HG03378 (cell line): ENCODE results near the gene UFSP2.
A peak's percentile ranks its signal among the peaks of the same experiment; 100 is the strongest.

Source experiments
- ATAC-seq: cut with Tn5 transposase; IDR thresholded peaks from one replicate; pipeline ENCODE4 v1.9.1; 2021; ENCODE audit warnings: mild to moderate bottlenecking, moderate library complexity; ENCODE audit not compliant: unreplicated experiment

Gene UFSP2

DNA sequence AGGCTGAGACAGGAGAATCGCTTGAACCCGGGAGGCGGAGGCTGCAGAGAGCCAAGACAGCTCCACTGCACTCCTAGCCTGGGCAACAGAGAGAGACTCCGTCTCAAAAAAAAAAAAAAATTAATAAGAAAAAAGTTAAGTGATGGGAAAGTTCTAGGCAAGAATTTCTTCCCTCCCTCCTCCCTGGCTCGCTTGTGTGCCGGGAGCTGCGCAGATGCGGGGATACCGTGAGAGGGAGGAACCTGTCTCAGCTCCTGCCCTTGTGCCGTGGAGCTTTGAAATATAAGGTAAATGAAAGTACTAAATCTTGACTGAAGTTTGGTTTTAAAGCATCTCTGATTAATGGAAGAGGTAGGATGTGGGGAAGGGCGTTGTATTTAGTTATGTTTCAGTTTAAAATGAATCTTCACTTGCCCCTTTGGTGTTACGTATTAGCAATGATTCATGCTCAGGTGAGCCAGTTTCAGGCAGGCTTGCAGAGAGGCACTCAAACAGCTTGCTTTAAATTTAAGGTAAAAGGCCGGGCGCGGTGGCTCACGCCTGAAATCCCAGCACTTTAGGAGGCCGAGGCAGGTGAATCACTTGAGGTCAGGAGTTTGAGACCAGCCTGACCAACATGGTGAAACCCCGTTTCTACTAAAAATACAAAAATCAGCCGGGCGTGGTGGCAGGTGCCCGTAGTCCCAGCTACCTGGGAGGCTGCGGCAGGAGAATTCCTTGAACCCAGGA, 1.4 kb upstream of the UFSP2 start:
- ATAC-seq: no peak

DNA sequence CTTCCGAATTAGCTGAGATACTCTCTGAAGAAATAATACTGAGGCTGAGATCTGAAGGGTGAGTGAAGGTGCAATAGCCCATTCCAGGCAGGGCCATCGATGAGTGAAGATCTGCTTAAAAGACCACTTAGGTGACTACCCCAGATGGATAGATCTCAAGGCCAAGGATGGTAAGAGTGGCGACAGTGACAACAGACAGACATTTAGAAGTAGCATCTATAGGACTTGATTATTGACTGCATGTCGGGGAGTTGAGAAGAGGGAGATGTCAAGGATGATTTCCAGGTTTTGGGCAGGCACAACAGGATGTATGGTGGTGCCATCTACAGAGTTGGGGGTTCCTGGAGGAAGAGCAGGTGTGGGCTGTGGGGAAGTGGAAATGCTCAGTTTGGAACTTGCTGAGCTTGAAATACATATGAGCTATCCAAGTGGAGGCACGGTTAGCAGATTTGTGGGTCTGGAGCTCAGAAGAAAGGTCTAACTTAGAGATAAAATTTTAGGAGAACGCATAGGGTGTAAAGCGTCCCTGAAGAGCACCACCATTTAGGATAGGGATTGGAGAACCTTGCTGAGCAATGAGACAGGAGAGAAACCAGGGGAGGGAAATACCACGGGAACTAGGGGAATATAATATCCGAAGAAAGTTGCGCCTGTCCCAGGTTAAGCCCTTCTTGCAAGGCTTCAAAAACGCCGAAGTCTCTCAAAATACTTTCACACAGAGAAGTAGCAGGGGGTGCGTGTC, 688 bp downstream of the UFSP2 start:
- peak; percentile 1 for ATAC-seq

DNA sequence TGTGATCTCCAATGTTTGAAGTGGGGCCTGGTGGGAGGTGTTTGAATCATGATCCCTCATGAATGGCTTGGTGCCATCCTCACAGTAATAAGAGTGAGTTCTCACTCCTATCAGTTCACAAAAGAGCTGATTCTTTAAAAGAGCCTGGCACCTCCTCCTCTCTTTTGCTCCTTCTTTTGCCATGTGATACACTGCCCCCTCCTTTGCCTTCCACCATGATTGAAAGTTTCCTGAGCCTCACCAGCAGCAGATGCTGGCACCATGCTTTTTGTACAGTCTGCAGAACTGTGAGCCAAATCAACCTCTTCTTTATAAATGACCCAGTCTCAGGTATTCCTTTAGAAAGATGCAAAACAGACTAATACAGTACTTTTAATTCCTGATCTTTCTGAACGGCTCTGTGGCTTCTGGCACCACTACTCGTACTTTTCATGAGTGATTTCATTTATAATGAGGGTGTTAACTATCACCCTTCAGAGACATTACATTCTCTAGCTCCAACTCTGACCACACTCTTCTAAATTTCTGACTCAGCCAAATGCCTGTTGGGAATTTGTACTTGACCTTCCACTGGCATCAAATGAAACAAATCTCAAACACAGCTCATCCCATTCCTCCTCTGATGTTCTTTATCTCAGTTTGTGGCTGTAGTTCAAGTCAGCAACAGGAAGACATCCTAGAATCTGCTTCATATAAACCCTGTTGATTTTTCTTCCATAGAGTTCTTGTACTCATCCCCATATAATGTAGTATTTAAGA, 4.2 kb downstream of the UFSP2 start:
- ATAC-seq: no peak

DNA sequence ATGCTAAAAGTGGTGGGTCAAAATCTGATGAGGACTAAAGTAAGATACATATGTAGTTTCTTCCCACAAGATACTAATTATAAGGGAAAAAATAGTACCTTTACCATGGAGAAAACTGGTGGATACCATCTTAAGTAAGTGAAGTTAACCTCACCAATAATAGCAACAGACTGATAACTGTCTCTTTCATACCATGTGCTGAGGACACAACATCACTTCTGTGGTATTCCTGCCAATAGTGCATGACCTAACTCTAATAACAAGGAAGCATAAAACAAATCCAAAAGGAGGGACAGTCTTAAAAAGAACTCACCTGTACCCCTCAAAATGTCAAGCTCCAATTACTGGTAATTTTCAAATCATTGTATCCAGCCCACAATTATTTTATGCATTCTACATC, 8.8 kb downstream of the UFSP2 start:
- ATAC-seq: no peak

DNA sequence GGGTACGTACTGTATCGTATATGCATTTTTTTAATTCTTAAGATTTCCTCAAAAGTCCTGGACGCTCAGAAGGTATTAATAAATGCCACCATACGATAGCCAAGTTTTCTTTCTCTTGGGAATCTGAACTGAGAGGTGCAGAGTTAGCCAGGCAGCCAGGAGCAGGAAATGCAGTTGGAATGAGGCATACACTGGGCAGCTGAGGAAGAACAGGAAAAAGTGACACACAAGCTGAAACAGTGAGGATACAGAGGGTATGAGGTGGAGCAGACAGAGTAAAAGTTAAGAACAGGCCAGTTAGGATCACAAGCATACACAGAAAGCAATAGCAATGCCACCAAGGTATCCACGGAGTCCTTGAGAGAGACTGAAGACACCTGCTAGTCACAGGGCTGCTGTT, 13.4 kb downstream of the UFSP2 start:
- ATAC-seq: no peak

DNA sequence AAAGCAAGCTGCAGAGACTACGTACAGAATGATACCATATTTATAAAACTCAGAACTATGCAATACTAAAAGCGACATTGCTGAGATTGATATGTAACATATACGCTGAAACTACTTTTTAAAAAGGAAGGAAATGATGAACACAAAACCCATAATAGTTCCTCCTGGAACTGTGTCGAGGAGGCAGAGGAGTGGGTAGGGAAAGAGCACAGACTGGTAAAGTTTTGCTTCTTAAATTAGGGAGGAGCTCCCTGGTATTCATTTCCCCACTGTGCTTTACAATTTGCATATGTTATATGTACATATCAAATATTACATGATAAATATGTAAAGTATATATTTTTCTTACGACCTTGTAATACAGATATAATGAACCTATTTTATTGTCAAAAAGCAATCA, 13.9 kb downstream of the UFSP2 start:
- no peak for ATAC-seq

DNA sequence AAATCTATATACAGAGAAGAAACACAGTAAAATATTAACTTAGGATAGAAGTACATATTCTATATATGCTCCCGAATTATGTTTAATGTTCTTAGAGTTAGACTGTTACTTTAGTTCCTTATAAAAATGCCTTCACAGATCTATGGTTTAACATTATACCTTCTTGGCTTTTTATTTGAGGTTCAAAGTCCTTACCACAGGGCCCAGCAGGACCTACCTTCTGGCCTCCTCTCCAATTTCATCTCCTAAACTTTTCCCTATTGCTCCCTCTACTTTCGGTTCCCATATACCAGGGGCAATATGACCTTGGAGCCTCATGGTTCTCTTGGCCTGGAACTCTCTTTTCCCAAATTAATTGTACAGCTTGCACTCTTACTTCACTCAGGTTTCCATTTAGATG, 17.3 kb downstream of the UFSP2 start:
- no peak for ATAC-seq

DNA sequence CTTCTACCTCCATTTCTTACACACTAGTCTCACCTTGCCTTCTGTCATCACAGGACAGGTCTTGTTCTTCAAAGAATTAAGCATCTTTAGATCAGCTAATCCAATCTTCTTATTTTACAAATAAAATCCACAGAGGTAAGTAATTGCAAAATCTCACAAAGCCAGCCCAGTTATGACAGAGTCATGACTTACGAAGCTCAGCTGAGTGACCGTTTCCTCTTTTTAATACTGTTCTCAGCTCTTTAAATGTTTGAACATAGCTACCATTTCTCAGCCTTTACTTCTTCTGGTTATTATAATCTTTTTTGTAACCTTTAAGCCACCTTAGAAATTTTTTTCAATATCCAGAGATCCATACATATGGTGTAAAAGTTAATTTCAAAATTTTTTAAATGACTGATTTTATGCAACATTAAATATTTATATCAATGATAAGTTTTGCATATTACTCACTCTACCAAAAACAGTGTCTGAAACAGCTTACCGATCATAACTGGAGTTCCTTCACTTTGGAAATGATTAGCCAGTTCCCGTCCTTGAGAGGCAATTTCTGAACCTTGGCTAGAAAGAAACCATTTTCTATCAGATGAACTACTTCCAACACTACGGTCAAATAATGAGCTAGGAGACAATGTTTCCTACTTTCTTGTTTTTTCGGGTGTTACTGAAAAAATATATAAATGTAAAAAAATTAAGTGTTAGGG, 20.3 kb downstream of the UFSP2 start:
- peak; percentile 64 for ATAC-seq

DNA sequence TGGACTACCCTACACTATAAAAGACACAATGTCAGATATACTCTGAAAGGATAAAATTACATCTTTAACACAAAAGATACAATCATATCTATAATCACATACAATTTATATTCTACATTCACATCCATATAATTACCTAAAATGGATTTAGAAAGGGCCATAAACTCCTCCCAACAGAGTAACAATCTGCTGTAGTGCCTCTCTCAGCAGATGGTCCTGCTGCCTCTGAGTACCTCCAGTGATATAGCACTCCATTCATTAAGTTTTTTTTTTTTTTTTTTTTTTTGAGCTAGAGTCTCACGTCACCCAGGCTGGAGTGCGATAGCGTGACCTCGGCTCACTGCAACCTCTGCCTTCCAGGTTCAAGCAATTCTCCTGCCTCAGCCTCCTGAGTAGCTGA, 21.7 kb downstream of the UFSP2 start:
- ATAC-seq: no peak

DNA sequence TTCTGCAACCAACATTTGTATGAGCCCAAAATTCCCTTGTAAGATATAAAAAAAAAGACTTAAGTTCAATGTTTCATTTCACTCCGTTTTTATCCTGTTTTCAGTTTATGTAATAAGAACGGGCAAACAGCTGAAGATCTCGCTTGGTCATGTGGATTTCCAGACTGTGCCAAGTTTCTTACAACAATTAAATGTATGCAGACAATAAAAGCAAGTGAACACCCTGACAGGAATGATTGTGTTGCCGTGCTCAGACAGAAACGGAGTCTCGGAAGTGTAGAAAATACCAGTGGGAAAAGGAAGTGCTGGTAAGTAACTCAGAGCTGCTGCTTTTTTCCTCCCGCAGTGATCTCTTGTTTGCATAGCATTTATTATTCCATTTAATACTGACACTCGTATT, 26.3 kb downstream of the UFSP2 start:
- ATAC-seq: no peak

DNA sequence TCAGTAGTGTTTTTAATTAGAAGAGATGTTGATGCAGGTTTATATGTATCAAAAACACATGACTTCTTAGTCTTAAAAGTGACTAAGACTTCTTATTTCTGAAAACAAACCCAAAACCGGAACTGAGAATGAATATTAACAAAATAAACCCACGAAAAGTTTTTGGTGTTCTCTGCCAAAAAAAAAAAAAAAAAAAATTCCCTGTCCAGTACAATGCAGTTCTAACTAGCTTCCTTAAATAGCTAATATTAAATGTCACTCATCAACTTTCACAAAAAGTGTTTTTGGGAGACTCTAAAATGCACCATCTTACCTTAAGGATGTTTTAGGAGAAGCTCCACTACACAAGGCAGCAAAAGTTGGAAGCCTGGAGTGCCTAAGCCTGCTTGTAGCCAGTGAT, 27.1 kb downstream of the UFSP2 start:
- ATAC-seq: no peak

DNA sequence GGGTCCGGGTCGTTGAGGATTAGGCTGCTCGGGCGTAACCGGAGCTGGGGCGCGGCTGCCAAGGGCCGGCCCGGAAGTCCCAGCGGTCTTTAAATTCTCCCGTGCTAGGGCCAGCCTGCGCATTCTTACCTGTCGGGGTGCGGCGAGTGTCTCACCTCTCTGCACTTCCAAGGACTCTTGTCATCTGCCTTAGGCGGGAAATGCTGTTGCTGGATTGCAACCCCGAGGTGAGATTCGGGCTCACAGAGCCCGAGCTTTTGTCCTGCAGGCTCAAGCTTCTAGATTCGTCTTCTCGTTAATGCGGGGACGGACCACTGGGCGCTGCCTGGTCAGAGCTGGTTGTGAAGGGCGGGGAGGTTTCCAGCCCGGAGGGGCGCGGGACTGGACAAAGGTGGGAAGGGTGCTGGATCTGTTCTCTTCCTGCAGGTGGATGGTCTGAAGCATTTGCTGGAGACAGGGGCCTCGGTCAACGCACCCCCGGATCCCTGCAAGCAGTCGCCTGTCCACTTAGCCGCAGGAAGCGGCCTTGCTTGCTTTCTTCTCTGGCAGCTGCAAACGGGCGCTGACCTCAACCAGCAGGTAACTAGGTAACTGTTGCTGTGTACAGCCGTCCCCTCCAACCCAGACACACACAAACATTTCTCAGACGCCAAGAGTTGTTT, 28.9 kb downstream of the UFSP2 start, which contains the start of gene ANKRD37:
TSS of gene ANKRD37 (plus strand) at position 118 of the 662 bp plus-strand sequence. CDS start at position 201, 83 bp downstream.
- ATAC-seq: peak; percentile 58

DNA sequence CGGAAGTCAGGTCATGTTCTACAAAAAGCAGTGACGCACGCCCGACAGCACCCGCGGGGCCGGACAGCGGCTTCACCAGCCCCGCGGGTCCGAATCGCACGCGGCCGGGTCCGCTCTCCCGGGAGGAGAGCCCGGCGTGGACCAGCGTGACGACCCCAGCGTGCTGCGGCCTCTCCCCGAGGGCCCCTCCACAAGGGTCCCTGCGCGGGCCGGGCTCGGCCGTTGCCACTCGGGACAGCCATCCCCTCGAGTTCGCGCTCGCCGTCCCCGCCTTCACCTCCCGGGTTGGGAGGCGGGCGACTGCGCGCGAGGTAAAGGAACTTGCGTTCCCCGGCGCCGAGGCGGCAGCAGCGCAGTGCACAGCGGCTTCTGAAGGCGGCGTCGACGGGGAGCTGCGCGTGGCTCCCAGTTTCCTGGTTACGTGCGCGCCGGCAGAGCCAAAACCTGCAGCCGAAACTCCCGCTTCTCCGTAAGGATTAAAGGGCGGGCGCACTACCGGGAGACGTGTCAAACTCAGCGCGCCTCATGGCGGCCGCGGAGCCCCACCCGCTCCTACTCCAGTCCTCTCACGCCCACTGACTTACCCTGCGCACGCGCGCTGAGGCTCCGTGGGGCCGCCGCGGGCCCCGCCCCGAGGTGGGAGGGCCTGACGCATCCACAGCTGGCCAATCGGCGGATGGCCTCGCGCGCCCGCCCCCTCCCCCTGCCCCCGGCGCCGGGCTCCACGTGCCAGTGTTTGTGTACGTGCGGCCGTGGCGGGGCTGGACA, 29.6 kb downstream of the UFSP2 start:
- peak; percentile 61 for ATAC-seq

DNA sequence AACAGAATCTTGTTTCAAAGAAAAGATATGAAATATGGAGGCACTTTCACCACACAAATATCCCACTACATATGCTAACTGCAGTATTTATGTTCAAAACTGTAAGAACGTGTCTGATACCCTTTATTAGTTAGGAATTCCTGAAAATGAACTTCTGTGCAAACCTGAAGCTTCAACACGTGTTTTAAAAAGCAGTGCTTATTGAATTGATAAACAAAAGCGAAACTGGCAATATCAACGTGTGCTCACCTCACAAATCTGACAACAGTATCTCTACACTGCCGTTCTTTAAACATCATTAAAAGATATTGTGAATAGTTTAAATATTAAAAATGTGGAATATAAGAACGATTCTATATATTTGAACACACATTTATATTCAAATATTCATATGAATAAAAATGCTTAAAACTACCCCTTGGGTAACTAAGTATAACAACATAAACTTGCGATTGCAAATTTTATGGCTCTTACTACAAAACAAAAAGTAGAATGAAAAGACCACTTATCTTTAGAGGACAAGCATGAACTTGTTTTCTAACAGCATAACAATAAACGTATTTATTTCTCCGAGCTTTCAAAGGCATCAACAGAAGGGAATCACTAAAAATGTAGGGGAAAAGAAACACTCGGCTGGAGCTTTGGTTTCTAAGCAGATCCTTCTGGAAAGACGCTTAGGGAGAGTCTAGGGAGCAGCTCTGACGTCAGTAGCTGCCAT, 30.4 kb downstream of the UFSP2 start, which contains the start of gene LRP2BP:
TSS of gene LRP2BP (minus strand) at position 687 of the 718 bp plus-strand sequence. CDS start 17,738 bp downstream, outside the sequence.
- no peak for ATAC-seq

DNA sequence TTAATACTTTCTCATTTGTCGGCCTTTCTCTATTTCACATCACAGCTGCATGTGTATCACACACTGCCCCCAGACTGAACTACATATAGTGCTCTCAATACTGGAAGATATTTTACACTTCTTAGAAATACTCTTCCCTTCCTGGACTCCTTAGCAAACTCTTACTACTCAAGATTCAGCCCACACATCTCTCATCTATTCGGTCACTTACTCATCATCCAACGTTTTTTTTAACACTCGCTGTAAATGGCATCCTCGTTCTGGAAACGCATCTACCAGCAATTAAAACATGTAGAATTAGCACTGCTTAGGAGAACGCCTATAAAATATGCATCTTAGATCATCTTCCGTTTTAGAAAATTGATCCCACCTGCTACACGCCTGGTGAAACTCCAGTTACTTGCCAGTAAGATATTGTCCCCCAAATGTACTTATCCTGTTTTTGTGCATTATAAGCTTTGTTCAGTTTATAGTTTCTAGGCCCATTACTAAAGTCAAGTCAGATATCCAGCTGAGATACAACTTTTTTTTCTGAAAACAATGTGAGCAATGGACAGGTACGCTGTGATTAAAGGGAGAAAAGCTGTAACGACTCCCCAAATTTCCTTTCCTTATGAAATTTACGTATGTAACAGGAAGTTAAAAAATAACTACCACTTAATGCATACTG, 31.1 kb downstream of the UFSP2 start:
- no peak for ATAC-seq

DNA sequence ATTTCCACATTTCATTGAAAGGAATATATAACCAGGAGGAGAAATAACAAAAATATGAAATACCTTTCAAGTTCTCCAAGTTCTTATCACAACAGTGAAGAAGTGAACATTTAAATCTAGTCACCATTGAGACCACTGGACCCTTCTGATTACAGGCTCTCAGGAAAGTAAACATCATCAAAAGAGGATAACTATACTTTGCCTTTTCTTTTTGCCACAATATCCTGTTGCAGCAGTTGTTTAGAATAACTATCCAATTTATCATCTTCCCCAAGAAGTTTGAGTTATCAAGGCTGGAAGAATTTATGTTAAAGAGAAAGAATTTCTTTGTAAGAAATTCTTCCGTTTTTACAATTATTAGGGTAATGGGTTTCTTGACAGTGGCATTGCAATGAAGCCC, 33.6 kb downstream of the UFSP2 start:
- ATAC-seq: no peak

DNA sequence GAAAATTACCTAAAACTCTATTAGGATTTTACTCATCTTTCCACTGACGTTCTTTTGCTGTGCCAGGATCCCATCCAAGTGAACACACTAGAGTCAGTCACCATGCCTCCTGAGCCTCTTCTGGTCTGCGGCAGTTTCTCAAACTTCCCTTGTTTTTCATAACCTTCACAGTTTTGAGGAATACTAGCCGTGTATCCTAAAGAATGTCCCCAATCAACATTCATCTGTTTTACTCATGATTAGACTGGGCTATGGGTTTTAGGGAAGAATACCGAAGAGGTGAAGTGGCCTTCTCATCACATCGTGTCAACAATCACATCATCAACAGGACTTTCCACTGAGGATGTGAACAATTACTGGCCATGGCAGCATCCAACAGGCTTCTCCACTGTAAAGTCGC, 34.8 kb downstream of the UFSP2 start:
- ATAC-seq: no peak

DNA sequence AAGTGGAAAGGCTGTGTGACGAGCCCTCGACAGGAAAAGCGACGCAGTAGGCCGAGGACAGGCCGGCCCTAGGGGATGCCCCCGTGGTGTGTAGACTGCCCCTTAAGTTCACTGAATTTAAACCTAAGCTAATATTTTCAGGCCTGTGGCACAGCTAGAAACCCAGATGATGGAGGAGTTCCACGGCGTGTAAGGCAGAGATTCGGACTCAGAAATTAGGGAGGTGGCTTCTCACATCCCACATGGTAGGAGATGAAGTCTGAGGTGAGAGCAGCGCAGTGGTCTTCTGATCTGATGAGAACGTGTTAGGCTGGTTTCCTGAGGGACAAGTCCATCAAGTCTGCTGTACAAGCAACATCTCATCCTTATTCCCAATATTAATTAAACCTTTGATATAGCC, 37.8 kb downstream of the UFSP2 start:
- no peak for ATAC-seq
